GM19351 (cell line): ENCODE data around the gene ZNF519.
"Not testable (repeated sequence)": the region's sequence is repeated elsewhere in the genome, so short reads cannot be mapped to it uniquely, and the experiment has no call there.

Experiments
- ATAC-seq: cut with Tn5 transposase; IDR thresholded peaks from one replicate; pipeline ENCODE4 v1.9.1; 2021; ENCODE audit warnings: mild to moderate bottlenecking, moderate library complexity; ENCODE audit not compliant: unreplicated experiment

Gene ZNF519

DNA sequence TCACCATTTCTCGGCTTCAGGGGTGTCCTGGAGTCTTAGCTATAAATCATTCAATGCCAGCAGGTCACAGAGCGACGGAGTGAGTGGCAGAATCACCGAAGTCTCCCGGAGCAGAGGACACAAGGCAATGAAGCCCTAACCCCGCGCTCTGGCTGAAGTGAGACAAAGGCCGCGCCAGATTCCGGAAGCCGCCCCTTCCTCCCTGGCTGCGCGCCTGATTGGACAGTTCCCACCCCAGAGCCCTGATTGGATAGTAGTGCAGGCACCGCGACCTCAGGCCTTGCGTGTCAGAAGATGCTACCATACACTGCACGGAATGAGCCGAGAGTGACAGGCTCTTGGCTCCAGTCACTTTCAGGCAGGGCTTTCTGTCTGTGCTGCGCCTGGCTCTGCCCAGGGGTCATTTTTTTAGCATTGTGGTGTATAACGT, at the start of gene ZNF519:
TSS of gene ZNF519 (minus strand) at position 165 of the 430 bp plus-strand sequence. CDS start at position 7, 158 bp downstream.
- ATAC-seq: peak; percentile 99

DNA sequence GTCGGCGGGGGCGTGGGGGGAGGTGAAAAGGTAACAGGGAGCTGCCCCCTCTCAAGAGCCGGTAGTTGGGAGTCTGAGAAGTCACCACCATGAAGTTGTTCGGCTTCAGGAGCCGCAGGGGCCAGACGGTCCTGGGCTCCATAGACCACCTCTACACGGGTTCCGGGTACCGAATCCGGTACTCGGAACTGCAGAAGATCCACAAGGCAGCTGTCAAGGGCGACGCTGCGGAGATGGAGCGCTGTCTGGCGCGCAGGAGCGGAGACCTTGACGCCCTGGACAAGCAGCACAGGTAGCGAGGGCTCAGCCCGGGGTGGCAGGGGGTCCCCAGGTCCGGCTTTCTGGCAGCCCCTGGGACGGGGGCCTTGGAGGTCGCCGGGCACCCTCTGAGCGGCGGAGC, 47.1 kb upstream of the ZNF519 start:
- no peak for ATAC-seq

DNA sequence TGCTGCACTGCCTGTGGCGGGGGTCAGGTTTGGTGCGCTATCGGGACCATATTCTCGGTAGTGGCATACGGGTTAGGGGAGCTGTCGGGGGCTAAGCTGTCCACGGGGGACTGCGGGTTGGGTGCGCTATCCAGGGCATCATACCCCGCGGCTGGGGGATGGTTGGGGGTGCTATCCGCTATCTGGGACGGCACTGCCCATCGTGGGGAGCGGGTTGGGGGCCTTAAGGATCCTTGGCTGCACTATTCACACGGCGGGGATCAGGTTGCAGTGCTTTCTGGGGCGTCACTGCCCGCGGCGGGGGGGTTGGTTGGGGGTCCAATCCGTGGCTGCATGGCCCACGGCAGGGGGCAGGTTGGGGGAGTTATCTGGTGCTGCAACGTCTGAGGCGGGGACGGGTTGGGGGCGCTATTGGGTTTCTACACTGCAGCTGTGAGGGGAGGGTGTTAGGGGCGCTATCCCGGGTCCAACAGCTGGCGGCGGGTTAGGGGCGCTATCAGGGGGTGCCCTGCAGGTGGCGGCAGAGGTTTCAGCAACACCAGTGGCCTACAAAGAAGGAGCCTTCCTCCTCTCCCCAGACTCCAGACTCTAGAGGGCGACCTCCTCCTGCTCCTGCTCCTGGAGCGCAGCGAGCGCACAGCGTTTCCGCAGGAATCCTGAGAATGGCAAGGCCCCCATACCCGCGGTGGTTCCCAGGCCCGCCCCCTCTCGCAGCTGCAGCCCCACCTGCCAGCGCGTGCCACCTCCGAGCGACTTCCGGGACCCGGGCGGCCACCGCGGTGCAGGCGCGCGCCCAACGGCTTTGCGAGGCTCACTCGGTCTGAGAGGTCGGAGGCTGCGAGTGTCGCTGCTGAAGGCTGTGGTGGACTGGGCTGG, 46.3 kb upstream of the ZNF519 start:
- ATAC-seq: peak; percentile 91

DNA sequence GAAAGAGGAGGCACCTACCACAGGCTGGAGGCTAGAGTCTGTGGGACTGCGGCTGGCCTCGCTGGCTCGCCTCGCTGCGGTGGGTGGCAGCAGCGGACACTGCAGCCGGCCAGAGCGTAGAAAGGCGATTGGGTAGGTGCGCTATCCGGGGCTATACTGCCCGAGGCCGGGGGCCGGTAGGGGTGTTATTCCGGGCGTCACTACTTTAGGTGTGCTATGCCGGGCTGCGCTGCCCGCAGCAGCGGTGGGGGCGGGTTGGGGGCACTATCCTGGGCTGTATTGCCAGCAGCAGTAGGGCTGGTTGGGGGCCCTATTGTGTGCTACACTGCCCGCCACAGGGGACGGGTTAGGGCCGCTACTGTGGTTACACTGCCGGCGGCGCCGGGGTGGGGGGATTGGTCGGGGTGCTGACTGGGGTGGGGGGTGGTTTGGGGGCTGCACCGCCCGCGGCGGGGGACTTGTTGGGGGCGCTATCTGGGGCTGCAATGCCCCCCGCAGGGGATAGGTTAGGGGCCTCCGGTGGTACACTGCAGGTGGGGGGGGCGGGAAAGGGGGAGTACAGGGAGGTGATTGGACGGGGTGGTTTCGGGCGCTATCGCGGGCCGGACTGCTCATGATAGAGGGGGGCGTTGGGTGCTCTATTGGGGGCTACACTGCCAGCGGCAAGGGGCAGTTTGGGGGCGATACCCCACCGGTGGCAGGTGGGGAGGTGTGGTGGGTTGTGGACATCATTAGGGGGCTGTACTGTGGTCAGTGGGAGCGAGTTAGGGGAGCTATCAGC, 45.5 kb upstream of the ZNF519 start:
- ATAC-seq: not testable (repeated sequence)

DNA sequence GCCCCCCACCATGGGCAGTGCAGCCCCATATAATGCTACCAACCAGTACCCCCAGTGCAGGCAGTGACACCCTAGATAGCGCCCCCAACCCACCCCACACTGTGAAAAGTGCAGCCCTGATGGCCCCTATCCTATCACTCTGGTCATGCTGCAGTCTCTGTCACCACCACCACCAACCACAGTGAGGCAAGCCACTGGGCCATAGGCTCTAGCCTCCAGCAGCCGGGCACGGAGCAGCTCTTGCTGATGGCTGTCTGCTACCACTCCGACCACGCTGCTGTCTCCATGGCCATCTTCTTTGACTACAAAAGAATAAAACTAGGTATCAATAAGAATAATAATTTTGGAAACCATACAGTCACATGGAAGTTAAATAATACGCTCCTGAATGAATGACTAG, 43.2 kb upstream of the ZNF519 start:
- ATAC-seq: not testable (repeated sequence)

DNA sequence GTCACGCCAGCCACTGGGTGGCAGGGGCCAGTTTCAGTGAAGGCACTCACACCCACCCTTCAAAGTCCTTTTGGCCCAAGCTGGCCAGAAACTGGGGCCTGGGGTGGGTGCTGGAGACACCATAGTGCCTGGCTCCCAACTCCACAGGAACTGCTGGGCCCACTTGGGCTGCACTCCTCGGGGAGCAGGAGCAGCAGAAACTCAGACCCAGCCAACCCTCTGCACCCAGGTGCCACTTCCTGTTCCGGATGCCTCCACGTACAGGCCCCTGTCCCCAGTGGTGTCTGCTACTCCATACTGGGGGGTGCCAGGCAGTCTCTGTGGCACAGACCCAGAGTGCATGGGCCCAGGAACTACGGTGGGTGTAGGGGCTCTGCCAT, 42.5 kb upstream of the ZNF519 start:
- ATAC-seq: no peak

DNA sequence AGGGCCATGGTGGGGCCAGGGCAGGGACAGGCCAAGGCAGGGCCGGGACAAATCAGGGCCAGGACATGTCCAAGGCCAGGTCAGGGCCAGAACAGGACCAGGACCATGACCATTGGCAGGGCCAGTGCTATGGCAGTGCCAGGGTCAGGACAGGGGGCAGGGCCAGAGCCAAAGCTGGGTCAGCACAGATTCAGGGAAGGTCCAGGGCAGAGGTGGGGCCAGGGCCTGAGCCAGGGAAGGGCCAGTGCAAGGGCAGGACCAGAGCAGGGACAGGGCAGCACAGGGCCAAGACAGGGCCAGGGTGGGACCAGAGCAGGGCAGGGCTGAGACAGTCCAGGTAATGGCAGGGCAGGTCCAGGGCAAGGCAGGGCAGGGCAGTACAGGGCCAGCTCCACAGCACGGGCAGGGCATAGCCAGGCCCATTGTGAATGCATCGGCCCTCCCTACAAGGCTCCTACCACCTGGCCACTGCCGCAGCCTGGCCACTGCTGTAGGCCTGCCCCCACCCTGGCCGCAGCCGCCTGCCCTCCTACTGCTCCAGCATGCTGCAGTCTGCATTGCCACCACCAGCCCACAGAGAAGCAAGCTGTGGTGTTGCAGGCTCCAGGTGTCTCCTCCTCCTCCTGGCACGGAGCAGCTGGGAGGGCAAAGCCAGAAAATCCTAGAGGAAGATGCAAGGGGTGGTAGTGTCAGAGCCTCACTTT, 41.9 kb upstream of the ZNF519 start:
- ATAC-seq: not testable (repeated sequence)

DNA sequence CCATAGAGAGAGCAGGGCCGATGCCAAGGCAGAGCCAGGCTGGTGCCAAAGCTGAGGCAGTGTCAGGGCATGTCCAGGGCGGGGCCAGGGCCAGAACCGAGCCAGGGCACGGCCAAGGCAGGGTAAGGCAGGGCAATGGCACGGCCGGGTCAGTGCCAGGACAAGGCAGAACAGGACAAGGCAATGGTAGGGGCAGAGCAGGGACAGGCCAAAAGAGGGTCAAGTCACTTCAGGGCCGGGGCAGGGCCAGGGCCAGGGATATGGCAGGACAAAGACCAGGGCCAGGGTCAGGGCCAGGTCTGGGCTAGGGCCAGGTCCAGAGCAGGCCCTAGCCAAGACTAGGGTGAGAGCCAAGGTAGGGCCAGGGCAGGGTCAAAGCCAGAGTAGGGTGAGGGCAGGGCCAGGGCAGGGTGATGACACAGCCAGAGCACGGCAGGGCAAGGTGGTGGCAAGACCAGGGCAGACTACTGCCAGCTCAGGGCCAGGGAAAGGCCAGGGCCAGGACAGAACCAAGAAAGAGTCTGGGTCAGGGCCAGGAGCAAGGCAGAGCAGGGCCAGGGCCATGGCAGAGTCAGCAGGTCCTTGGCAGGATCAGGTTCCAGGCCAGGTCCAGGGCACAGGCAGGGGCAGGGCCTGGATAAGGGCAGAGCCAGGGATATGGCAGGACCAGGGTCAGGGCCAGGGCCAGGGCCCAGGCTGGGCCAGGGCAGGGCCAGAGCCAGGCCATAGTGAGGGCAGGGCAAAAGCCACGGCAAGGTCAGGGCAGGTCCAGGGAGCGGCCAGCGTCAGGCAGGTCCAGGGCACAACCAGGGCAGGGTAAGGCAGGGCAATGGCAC, 41.1 kb upstream of the ZNF519 start:
- not testable (repeated sequence) for ATAC-seq

DNA sequence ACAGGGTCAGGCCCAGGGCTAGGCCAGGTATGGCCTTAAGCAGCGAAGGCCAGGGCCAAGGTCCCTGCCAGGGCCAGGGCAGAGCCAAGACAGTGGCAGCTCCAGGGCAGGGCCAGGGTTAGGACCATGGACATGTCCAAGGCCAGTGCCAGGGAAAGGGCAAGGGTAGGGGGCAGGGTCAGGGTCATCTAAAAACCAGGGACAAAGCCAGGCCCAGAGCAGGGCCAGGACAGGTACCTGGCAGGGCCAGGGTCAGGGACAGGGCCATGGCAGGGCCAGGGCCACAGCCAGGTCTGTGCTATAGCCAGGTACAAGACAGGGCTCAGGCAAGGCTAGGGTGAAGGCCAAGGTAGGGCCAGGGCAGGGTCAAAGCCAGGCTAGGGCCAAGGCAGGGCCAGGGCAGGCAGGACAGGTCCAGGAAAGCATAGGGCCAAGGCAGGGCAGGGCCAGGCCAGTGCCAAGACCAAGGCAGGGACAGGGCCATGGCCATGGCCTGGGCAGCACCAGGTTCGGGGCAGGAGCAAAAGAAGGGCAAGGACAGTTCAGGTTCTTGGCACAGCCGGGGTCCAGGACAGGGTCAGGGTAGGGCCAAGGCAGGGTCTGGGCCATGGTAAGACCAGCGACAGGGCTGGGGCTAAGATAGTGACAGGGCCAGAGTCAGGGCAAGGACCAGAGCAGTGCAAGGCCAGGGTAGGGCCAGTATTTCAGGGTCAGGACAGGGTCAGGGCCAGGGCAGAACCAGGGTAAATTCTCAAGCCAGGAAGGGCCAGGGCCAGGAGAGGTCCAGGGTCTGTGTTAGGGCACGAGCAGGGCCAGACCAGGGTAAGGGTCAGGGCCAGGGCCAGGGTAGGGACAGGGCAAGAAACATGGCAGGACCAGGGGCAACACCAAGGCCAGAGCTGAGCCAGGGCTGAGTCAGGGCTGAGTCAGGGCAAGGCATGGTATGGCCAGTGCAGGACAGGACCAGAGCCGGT, 40.2 kb upstream of the ZNF519 start:
- not testable (repeated sequence) for ATAC-seq

DNA sequence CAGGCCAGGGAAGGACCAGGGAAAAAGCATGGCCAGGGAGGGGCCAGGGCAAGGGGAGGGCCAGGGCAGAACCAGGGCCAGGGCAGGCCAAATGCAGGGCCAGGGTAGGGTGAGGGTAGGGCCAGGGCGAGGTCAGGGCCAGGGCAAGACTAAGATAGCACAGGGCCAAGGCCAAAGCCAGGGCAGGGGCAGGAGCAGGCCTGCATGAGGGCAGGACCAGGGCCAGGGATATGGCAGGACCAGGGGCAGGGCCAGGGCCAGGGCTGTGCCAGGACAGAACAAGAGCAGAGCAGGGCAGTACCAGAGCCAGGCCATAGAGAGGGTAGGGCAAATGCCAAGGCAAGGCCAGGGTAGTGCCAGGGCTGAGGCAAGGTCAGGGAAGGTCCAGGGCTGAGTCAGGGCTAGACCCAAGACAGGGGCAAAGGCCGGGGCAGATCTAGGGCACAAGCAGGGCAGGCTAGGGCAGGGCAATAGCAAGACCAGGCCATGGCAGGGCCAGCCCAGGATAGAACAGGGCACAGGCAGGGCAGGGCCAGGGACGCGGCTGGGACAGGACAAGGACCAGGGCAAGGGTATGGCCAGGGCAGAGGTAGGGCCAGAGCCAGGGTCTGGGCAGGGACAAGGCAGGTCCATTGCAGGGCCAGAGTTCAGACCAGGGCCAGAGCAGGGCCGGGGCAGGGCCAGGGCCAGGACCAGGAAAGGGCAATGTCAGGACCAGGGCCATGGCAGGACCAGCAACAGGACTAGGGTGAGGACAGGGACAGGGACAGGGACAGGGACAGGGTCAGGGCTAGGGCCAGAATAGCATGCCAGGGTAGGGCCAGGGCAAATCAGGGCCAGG, 39.3 kb upstream of the ZNF519 start:
- not testable (repeated sequence) for ATAC-seq

DNA sequence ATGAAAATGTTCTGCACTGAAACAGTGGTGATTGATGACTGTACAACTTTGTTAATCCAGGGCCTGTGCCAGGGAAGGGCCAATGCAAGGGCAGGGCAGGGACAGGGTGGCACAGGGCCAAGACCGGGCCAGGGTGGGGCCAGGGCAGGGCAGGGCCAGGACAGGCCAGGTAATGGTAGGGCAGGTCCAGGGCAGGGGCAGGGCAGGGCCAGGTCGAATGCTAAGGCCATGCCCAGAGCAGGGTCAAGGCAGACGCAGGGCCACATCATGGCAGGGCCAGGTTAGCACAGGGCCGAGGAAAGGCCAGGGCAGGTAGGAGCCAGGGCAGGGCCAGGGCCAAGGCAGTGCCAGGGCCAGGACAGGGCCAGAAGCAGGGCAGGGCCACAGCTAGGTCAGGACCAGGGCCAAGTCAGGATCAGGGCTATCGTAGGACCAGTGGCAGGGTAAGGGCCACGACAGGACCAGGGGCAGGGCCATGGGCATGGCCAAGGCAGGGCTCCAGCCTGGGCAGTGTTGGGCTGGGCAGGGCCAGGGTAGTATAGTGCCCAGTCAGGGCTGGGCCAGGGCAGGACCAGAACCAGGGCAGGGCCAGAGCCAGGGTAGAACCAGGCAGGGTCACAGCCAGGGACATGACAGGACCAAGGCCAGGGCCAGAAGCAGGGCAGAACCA, 38.3 kb upstream of the ZNF519 start:
- ATAC-seq: not testable (repeated sequence)

DNA sequence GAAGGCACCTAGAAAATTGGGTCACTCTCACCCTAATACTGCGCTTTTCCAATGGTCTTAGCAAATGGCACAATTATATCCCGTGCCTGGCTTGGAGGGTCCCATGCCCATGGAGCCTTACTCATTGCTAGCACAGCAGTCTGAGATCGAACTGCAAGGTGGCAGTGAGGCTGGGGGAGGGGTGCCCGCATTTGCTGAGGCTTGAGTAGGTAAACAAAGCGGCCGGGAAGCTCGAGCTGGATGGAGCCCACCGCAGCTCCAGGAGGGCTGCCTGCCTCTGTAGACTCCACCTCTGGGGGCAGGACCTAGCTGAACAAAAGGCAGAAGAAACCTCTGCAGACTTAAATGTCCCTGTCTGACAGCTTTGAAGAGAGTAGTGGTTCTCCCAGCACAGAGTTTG, 30.7 kb upstream of the ZNF519 start:
- ATAC-seq: not testable (repeated sequence)

DNA sequence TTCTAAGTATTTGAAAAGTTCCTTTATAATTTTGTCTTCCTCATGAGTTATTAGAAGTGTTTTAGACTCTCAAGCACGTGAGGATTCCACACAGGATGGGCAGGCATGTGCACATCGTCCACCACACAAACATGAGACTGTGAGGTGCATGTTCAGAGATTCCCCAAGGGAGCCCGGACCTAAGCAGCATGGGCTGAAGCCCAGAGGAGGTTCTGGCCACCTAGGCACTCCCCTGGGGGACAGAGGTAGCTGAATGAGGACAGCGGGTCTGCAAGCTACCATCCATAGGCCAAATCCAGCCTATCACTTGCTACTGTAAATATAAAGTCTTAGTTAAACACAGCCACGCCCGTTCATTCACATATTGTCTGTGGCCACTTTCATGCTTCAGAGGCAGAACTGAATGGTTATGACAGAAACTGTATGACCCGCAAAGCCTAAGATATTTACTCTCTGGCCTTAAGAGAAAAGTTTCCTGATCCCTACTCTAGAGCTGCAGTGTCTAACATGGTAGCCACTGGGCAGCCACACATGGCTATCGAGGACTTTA, 19.4 kb upstream of the ZNF519 start:
- not testable (repeated sequence) for ATAC-seq

DNA sequence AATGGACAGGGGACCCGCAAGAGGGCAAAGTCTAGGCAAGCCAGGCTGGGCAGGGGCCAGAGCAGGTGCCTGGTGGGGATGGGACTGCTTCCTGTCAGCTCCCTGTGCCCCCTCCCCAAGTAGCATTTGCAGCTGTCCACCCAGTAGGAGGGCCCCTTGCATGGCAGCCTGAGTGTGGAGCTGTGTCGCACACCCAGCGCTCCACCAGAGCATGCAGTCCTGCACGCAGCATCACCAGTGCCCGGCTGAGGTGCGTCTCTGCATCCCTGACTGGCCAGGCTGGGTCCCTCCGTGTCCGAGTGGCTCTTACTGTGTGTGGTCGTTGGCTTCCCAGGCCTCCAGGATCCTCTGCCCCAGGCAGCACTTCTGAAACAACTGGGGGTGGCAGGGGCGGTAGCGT, 18.5 kb upstream of the ZNF519 start:
- ATAC-seq: not testable (repeated sequence)

DNA sequence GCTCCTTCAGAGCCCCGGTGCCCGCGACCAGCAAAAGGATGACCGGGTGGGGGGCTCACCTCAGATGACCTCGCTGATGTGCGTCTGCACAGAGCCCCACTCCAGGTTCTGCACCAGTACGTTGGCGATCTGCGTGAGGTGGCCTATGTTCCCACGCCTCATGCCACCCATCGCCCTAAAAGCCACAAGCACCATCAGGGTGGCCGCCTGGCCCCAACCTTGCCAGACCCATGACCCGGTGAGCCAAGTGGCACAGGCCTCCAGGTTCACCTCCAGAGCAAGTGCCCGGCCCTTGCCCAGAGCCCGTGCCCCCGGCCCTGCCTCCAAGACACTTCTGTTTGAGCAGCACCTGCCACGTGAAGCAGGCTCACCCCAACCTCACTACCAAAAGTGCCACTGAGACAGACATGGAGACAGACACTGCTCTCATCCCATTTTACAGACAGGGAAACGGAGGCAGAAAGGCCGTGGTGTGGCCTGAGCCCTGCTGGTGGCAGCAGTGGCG, 17.7 kb upstream of the ZNF519 start:
- ATAC-seq: not testable (repeated sequence)

DNA sequence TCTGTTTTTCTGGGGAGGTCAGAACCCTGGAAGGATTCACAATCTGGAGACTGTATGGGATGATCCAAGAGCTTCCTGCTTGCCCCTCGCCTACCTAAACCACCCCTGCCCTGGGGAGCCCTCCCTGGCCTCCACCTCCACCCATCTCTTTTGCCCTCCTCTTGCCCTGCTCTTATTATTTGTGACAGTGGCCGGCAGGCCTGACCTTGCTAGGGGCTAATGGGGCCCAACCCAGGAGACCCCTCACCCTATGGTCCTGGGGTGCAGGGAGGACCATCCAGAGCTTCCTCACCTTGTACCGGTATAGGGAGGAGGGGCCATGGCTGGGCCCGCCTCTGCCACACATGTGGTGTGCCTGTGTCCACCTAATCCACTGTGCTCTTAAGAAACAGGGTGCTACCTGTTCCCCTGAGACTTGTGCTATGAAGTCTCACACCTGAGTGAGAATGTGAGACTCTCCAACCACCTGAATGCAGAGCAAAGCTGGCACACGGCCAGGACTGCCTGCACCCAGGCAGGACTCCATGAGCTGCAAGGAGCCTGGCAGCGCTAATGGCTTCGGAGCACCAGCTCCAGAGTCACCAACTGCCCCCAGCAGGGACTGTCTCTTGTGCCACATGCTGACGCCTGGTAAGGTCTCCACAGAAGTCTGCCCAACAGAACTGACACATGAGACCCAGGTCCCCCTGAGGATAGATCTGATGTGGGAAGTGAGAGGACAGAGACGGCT, 17.1 kb upstream of the ZNF519 start:
- ATAC-seq: not testable (repeated sequence)
